DMS79 treated with DMSO at 0.1 percent for 48 hours (cell line): ENCODE measurements around the gene LHX4.

Source experiments
- DNase-seq: peaks from one replicate; lab custom pipeline; 2025; lab: John Stamatoyannopoulos, UW

The LHX4 gene

DNA sequence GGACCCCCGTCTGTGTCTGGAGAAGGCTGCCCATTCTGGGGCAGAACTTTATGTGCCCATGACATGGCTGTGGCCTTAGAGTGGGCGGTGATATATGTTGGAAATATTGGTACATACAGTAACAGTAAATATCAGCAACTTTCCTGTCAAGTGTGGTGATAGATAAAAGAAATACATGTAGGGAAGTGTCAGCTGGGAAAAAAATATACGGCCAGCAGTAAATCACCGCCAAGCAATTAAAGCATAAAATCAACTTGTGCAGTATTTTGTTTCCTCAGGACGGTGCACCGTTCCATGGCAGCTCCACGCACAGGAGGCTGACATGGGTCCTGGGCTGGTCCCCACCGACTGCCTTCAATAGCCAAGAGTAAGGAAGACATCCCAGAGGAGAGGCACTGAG is 27.4 kb downstream of the LHX4 start:
- no peak for DNase-seq

DNA sequence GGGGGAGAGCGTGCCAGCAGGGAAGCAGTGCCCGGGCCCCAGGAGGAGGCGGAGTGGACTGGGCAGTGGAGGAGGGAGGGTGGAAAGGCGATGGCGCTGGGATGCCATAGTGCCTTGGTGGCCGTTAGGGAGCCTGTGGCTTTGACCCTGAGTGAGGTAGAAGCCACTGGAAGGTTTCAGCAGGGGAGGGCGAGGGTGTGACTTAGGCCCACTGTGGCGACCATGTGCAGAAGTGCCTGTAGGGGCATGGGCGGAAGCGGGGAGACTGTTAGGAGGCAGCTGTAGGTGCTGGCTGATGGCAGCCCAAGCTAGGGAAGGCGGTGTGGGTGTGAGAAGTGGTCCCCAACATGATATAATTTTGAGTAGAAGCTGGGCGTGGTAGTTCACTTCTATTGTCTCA is 28.2 kb downstream of the LHX4 start:
- no peak for DNase-seq

DNA sequence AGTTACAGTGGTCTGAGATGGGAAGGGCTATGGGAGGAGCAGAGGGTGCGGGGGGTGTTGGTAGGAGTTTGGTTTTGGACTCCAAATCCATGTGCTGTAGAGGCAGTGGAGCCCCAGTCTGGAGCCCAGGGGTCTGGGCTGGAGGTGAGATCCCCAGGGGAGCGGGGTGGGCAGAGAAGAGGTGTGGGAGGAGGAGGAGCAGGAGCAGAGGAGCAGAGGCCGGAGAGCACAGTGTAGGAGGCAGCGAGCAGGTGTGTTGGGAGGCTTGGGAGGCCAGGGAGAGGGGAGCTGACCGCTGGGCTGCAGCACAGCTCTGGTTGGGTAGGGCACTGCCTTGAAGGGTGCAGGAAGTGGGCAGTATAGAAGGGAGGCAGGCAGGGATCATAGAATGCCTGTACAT is 28.9 kb downstream of the LHX4 start:
- DNase-seq = no peak

DNA sequence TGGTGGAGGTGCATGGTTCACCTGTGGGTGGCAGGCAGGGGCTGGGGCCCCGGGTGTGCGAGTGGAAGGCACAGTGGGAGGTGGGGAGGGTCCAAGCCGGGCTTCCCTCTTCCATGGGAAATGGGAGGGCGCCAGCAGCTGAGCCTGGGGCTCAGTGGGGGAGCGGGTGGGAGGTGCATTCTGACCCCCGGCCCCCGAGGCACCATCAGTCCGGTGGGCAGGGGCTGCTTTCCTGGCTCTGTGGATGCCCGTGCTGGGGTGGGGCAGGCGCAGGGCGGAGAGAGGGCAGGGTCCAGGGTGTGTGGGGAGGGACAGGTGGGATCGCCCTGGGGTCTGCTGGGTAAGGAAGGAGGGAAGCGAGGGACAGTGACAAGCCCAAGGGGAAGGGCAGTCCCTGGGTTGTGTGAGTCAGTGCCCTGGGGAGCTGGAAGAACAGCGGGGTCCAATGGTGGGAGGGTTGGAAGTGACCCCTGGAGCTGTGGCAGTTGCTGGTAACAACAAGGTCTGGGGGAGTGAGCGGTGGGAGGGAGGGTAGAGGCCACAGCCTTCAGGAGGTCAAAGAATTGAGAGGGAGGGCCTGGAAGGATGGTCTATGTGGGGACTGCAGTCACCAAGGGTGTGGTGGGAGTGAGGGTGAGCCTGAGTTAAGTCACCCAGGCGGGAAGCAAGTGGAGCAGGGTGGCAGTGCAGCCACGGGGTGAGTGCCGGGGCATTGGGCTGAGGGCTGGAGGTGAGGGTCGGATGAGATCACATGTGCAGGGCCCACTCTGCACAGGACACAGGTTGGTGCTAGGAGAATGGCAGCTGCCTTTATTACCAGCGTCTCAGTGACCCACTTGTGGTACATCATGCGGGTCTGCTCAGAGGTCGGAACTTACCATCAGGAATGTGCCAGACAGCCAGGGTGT is 29.6 kb downstream of the LHX4 start:
- DNase-seq = no peak

DNA sequence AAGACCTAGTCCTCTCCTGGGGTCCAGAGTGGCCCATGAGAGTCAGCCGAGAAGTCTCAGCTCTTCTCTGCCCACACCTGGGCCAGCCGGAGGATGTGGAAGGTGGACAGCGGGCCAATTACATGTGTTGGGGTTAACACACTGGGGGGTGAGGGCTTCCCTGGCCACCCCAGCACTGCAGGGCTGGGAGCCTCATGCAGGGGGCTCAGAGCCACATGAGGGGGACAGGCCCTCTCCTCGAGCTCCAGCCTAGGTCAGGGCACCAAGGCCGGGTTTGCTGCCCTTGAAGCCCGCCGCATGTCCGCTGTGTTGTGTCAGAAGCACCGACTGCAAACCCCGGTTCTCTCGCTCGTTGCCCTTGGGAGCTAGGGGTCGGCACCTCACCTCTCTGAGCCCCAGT is 30.5 kb downstream of the LHX4 start:
- no peak for DNase-seq

DNA sequence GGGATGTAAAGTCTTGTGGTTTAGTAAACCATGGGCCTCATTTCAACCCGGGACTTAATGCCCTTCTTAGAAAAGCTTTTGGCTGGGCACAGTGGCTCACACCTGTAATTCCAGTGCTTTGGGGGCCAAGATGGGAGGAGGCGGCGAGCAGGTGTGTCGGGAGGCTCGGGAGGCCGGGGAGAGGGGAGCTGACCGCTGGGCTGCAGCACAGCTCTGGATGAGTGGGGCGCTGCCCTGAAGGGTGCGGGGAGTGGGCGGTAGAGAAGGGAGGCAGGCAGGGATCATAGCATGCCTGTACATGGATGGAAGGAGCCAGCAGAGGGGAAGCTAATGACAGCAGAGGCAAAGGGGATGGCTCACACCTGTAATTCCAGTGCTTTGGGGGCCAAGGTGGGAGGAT is 31.0 kb downstream of the LHX4 start:
- no peak for DNase-seq

DNA sequence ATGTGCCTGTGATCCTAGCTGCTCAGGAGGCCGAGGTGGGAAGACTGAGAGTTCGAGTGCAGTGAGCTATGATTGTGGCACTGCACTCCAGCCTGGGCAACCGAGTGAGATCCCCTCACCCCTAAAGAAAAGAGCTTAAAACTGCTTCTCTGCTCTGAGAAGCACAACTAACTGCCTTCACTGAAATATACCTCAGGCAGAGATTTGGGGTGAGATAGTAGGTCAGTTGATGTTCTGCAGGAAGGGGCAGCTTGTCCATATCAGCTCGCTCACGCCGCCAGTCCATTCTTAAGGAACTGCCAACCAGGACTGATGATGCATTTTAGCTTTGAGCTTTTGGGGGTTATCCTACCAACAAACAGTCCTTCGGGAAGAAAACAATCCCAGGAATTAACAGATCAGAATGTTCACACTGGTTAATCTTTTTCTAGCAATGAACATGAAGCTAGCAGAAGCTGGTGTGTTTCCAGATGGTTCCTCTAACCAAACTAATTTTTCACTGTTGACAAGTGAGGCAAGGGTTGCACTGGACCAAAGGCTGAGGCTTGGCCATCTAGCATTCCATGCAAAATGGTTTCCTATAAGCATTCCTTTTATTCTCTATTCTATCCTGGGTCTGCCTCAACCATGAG is 31.6 kb downstream of the LHX4 start:
- no peak for DNase-seq

DNA sequence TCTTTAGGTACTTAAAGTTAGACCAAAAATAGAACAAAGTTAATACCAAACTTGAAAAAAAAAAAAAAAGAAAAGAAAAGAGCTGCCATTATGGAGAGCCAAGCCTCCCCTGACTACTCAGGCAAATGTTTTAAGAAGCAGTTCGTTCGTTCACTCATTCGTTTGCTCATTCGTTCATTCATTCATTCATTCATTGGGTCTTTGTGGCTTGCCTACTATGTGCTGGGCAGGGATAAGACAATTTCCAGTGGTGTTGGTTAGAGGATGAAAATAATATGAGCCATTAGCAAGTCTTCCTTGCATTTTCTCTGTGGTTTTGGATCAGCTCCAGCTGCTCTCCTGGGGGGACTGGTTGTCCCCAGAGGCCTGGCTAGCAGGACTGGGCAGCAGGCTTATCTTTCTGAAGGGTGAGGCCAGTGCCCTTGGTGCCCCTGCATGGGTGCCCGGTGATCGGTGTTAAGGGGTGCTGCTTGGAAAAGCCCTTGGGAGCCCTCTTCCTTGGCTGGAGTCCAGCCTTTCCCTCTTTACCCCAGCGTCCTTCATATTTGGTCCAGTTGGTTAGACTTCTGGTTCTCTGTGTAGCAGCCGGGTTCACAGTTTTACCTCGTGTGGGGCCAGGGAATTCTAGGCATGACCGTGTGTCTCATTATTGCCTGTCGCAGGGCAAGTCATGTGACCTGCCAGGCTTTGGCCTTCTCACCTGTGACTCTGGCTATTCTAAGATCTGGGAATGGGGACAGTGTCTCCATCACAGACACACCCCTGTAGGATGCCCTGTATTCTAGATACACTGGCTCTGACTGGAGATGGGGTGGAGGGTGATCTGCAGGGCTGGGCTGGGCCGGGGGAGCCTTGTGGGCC is 32.8 kb downstream of the LHX4 start:
- peak; percentile 37 for DNase-seq

DNA sequence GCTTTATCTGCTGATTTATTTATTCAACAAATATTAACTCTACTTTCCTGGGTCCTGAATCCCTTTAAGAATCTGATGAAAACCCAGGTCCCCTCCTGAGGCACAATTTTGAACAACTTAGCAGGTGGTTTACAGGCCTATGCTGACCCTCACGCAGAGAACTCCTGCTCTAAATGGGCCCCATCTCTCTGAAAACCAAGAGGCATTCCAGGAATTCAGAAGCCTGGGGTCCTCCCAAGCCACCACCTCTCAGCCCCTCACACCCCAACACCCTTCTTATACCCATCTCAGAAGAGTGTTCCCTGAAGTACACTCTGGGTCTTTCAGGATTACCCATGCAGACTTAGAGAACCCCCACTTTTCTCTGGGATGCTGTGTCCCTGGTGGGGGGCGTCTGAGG is 34.5 kb downstream of the LHX4 start:
- no peak for DNase-seq

DNA sequence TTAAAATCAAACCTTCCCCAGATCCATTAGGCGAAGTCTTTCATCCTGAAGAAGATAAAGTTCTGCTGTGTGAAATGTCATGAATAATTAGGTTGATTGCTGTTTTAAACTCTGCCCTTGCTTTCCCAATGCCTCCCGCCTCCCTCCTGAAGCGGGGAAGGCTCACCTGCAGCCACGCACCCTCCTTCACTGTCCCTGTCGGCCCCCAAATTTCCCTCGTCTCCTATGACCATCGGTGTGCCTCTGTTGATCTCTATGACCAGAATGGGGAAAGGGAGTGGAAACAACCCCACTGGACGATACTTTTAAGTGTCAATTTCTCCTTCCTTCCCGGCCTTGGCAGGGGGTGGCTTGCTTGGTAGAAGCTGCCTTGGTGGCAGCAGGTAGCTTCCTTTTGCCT is 35.1 kb downstream of the LHX4 start:
- DNase-seq = no peak

DNA sequence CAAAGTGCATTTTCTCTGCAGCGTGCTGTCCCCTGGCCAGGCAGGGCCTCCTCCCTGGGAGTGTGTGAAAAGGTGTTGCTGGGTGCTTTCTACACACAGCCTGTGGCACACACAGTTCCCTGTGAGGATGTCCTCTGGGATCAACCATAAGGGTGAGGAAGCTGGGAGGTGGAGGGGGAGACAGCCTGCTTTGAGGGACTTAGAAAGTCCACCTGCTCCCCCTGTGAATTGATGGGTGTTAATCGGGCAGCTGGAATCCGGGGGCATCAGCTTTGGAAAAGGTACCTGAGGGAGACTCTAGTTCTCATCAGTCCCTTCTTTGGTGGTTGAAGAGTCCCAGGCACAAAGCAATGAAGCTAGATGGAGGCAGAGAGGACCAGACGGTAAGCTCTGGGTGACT is 35.8 kb downstream of the LHX4 start:
- DNase-seq = no peak

DNA sequence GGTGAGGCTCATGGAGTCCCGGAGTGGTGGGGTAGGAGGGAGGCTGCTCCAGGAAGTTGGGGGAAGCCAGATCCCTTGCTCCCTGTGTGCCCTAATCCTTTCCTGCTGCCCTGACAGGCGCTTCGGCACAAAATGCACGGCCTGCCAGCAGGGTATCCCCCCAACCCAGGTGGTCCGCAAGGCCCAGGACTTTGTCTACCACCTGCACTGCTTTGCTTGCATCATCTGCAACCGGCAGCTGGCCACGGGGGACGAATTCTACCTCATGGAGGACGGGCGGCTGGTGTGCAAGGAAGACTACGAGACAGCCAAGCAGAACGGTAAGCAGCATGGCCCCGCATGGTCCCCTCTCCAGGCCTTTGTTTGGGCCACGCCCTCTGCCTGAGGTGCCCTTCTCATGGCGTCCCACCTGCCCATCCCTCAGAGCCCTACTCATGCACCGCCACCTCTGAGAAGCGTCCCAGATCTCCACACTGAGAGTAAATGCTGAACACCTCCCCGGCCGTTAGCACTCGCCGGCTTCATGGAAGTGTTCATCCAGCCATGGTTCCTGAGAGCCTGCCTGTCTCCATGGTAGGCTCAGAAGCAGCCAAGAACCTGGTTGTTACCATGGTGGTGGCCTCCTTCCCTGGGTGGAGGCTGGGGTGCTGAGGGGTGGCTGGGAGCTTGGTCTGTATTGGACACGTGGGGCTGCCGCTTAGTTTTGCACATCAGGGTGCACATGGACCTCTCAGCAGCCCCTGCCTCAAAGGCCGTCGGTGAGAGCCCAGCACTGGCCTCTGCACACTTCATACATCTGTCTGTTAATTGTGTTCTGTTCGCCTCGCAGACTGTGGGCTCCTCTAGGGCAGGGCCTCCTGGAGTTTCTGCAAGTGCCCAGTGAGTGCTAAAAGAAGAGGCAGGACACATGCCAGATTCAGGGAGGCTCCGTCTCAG is 36.5 kb downstream of the LHX4 start:
- no peak for DNase-seq

DNA sequence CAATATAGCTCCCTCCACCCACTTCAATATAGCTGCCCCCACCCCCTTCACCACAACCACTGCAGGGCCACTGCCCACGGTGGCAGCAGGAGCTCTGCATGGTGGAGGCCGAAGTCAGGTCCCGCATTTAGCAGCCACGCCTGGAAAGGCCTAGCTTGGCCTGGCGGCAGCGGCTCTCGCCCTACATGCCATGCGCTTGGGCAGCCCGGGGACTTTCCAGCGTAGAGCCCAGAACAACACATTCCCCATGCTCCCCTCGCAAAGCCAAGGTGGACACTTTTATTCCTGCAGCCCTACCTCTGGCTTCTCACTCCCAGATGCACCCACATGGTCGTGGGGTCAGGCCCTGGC is 37.1 kb downstream of the LHX4 start:
- no peak for DNase-seq

DNA sequence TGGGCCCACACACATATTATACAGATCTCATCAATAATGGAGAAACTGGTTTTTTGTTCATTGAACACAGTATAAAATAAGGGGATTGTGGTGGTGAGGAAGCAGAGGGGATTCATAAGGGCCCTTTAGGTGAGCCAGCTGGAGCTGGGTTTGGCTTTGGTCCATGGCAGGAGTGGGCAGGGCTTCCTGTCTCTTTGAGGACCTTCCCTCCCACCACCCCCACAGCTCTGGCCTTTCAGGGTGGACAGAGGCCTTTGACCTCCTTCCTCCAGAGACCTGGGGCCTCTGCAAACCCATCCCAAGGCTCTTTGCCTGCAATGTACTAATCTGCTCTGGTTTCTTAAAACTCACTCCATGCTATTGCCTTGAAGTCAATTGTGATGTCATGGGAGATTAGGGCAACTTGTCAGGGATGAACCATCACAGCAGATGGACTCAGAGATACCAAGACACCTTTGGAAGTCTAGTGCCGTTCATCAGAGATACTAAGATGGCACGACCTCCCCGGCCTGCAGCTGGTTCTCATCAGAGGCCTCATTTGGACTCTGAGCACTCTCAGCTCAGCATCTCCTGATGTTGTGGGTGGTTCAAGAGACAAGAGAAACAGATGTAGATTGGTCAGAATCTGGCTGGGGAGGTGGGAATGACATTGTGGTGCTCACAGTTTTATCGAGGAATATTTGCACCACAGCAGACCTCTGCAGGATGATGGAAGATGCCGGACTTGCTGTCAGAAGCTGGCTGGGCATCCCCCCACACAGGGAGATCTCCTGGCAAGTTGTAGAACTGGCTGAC is 37.9 kb downstream of the LHX4 start:
- no peak for DNase-seq

DNA sequence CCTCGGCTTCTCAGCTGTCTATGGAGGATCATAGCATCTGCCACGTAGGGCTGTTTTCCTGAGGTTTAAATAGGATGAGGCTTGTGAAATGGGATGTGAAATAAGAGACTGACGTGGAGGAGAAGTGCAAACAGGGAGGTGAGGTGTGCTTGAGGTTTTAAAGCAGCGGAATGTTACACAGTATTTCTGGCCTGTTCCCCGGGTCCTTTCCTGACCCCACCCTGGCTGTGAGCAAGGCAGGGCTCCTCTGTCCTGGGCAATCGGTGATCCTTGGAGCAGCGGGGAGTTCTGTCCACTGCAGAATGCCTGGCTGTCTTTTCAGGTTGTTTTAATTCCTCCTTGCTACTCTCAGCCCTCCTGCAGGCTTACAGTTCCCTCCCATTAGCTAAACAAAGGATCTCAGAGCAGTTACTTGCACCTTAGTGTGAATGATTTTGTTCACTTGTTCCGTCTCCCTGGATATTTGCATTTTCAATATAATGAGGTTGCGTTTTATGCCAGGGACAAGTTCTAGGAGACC is 38.6 kb downstream of the LHX4 start:
- no peak for DNase-seq

DNA sequence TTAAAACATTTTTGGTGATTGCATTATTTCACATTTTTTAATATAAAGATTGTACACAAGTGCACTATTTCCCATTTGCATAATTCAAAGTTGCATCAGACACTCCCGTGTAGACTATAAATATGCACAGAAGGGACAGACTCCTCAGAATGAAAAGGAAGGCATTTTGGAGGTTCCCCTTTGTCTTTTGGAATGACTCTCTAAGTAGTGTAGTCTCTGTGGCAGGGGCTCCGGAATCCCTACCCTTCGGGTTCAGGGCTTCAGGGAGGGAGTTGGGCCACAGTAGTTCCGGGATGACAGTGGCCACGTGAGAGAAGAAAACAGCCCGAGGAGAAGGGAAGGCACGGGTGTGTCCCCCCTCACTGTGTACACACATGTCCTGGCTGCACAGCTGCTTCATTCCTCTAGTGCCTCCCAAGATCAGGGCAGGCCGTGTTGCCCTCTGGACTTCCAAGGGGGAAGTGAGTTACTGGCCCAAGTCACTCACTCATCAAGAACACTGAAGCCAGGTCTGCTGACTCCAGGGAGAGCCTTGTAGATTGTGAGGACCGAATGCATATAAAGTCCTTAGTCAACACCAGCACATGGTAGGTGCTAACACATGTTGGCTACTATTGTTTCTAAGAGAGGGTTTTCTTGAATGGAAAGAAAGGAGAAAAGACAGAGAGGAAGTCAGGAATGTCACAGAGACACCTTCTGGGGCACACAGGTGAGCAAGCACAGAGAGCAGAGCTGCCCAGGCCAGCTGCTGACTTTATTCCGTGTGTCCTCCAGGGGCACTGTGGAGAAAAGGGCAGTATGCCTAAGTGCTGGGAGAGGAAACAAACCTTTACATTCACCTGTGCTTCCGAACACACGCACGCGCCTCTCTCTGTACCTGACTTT is 39.8 kb downstream of the LHX4 start:
- no peak for DNase-seq

DNA sequence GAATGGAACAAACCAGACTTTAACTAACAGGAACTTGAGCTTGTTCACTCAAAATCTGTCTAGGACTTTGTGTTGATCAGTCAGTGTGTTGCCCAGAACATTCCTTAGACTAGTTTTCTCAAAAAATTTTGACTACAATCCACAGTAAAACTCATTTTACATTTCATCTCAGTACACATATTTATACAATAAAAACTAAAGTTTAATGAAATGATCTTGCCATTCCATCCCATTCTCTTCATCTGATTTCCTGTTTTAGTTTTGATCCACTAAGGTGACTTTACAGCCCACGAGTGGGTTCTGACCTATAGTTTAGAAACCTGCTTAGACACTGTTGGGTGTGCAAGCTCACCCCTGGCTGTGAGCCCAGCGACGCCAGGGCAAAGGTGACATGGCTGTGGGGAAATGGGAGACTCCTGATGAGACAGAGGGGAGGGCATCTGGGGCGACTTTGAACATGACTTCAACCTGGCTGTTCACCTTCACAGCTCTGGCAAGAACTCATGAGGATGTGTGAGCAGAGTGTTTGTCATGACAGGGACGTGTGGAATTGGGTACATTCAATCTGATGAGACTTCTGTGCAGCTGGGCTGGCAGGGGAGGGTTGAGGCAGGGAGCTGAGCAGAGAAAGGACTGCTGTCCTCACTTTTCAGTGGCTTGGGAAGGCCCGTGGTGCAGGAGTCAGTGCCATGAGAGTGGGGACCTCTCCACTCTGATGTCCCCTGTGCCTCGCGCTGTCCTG is 40.6 kb downstream of the LHX4 start:
- DNase-seq = no peak

DNA sequence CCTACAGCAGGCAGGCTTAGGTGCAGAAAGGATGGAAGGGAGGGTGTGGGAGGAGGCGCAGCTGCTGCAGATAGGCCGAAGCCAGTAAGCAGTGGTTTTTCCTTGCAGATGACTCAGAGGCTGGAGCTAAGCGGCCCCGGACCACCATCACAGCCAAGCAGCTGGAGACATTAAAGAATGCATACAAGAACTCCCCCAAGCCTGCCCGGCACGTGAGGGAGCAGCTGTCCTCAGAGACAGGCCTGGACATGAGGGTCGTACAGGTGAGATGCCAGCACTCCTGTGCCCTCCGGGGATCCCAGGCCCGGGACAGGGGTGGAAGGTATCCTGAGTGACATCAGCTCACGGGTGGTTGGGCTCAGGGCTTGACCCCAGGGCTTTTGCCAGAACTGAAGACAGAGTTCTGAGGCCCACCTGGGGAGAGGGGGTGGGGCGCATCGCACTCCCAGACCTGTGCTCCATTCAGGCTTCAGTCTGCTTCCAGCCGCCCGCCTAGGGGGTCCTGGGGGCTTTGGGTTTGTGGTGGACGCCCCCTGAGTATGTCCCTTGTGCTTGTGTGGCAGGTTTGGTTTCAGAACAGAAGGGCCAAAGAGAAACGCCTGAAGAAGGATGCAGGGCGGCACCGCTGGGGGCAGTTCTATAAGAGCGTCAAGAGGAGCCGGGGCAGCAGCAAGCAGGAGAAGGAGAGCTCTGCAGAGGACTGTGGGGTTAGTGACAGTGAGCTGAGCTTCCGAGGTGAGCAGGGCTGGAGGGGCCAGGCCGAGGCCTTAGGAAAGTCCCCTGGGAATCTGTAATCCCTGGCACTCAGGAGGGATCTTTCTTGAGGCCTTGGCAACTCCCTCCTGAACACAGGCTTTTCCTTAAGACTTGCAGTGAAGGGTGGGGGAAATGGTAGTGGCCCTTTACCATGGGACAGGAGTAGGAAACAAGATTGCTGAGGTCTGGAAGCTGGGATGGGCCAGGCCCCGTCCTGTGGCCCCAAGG is 41.5 kb downstream of the LHX4 start:
- DNase-seq = no peak
